Trophoblast cell (in vitro differentiated cells and primary cell): Measurements from ENCODE around the gene NXN.

ENCODE experiments used
- DNase-seq, 2 donors: peaks; one replicate each; pipeline ENCODE4 v3.0.0-alpha.2; 2016
- H2AFZ ChIP-seq: 2 replicates; pipeline ENCODE4 v1.6.1; 2013; ENCODE audit warnings: low read length, moderate library complexity, mild to moderate bottlenecking; ENCODE audit not compliant: insufficient read depth, poor library complexity
- H2AK5ac ChIP-seq: 2 replicates; pipeline ENCODE4 v1.6.1; 2013; ENCODE audit warnings: mild to moderate bottlenecking, low read length
- H2BK120ac ChIP-seq: 2 replicates; pipeline ENCODE4 v1.6.1; 2013; ENCODE audit warnings: low read length, mild to moderate bottlenecking, moderate library complexity; ENCODE audit not compliant: insufficient read depth, poor library complexity
- H2BK12ac ChIP-seq: 2 replicates; pipeline ENCODE4 v1.6.1; 2013; ENCODE audit warnings: mild to moderate bottlenecking, low read length, moderate library complexity
- H2BK5ac ChIP-seq: 2 replicates; pipeline ENCODE4 v1.6.1; 2013; ENCODE audit warnings: low read length, low read depth, moderate library complexity, mild to moderate bottlenecking; ENCODE audit not compliant: poor library complexity
- H3K14ac ChIP-seq: 2 replicates; pipeline ENCODE4 v1.6.1; 2013; ENCODE audit warnings: mild to moderate bottlenecking, low read length
- H3K18ac ChIP-seq: 2 replicates; pipeline ENCODE4 v1.6.1; 2013; ENCODE audit warnings: mild to moderate bottlenecking, low read length
- H3K23ac ChIP-seq: 2 replicates; pipeline ENCODE4 v1.6.1; 2013; ENCODE audit warnings: low read length
- H3K27ac ChIP-seq: 2 replicates; pipeline ENCODE4 v1.5.1; 2013; ENCODE audit warnings: low read depth, mild to moderate bottlenecking, inconsistent platforms, low read length, moderate library complexity
- H3K27me3 ChIP-seq: 2 replicates; pipeline ENCODE4 v1.6.1; 2013; ENCODE audit warnings: inconsistent platforms, mild to moderate bottlenecking, low read length, moderate library complexity; ENCODE audit not compliant: insufficient read depth
- H3K36me3 ChIP-seq, 2 experiments: 1 replicate in 1 of 2; 2 replicates in 1 of 2; pipeline ENCODE4 v1.6.1; 2013; ENCODE audit warnings: low read length in 2 of 2, mild to moderate bottlenecking in 2 of 2, moderate library complexity in 1 of 2; ENCODE audit not compliant: insufficient read depth in 2 of 2, control insufficient read depth in 1 of 2
- H3K4ac ChIP-seq: 2 replicates; pipeline ENCODE4 v1.6.1; 2013; ENCODE audit warnings: low read depth, mild to moderate bottlenecking, low read length, moderate library complexity
- H3K4me1 ChIP-seq, 2 experiments: 1 replicate in 1 of 2; 2 replicates in 1 of 2; pipeline ENCODE4 v1.6.1; 2013; ENCODE audit warnings: low read length in 2 of 2, mild to moderate bottlenecking in 2 of 2, moderate library complexity in 1 of 2; ENCODE audit not compliant: insufficient read depth in 2 of 2, control insufficient read depth in 1 of 2
- H3K4me2 ChIP-seq: 2 replicates; pipeline ENCODE4 v1.6.1; 2013; ENCODE audit warnings: inconsistent platforms, mild to moderate bottlenecking, low read length, moderate library complexity
- H3K4me3 ChIP-seq: 2 replicates; pipeline ENCODE4 v1.5.1; 2013; ENCODE audit warnings: mild to moderate bottlenecking, low read depth, low read length, inconsistent platforms
- H3K79me1 ChIP-seq: one replicate; pipeline ENCODE4 v1.6.1; 2013; ENCODE audit warnings: low read length
- H3K79me2 ChIP-seq: 2 replicates; pipeline ENCODE4 v1.6.1; 2013; ENCODE audit warnings: low read length, mild to moderate bottlenecking; ENCODE audit not compliant: control insufficient read depth, insufficient read depth, poor library complexity
- H3K9ac ChIP-seq: 2 replicates; pipeline ENCODE4 v1.6.1; 2013; ENCODE audit warnings: mild to moderate bottlenecking, low read length
- H3K9me3 ChIP-seq: 2 replicates; pipeline ENCODE4 v1.6.1; 2013; ENCODE audit warnings: low read depth, mild to moderate bottlenecking, control low read depth, inconsistent platforms, low read length; ENCODE audit not compliant: insufficient read depth
- H4K12ac ChIP-seq: 2 replicates; pipeline ENCODE4 v1.6.1; 2013; ENCODE audit warnings: low read depth, mild to moderate bottlenecking, low read length, moderate library complexity
- H4K8ac ChIP-seq: 2 replicates; pipeline ENCODE4 v1.6.1; 2013; ENCODE audit warnings: low read depth, mild to moderate bottlenecking, low read length, moderate library complexity
- H4K91ac ChIP-seq: one replicate; pipeline ENCODE4 v1.6.1; 2013; ENCODE audit warnings: low read depth, mild to moderate bottlenecking, low read length, moderate library complexity
- WGBS: extraction: QIAGEN DNeasy Blood & Tissue Kit; methylation state at CpG from one replicate; pipeline ENCODE4 v1.1.7; 2013; ENCODE audit warnings: missing lambda C conversion rate; ENCODE audit not compliant: insufficient read length, insufficient coverage; ENCODE audit errors: extremely low coverage; 5-methylcytosine and 5-hydroxymethylcytosine counted together

NXN gene

DNA sequence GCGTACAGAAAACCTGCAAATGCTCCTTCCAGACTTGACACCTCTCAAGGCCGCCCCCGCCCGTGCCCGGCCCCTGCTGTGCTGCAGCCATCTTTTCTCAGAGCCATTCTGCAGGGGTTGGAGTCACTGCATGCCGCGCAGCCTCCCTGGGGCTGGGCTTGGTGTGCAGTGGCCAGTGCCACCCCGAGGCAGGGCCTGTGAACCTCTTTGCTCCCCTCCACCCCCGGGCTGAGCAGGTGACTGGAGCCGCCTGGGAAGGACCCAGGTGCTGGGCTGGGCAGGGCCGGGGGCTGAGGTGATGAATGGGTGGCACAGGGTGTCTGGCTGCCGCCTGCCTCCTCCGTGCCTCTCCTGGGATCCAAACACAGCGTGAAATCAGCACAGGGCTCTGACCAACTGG lies 177.1 kb downstream of the NXN start:
- H4K12ac ChIP-seq = no peak overlapping the region
- H2AFZ ChIP-seq = no peak overlapping the region
- peaks cover 37 to 38% of the 10 kb centered on the region in 2 experiments for H3K36me3 ChIP-seq
- no peak overlapping the region for H4K91ac ChIP-seq
- no peak overlapping the region for H3K4me2 ChIP-seq
- H2AK5ac ChIP-seq = no peak overlapping the region
- H3K9me3 ChIP-seq = peaks cover 2% of the 10 kb centered on the region
- H3K27me3 ChIP-seq = no peaks in the 10 kb centered on the region
- H2BK120ac ChIP-seq = no peak overlapping the region
- no peak overlapping the region for H3K4me3 ChIP-seq
- no peak for DNase-seq
- no peak overlapping the region for H3K23ac ChIP-seq
- H4K8ac ChIP-seq = no peak overlapping the region
- H2BK12ac ChIP-seq = no peak overlapping the region
- no peak overlapping the region for H3K4ac ChIP-seq
- no peak overlapping the region for H2BK5ac ChIP-seq
- H3K14ac ChIP-seq = no peak overlapping the region
- H3K18ac ChIP-seq = no peak overlapping the region
- no peaks in the 10 kb centered on the region for H3K79me2 ChIP-seq
- H3K79me1 ChIP-seq = no peaks in the 10 kb centered on the region
- no CpG with 5 or more reads among the region's 14 CpGs for WGBS
- no peak overlapping the region for H3K9ac ChIP-seq
- no peak overlapping the region for H3K27ac ChIP-seq
- peaks cover 6 to 8% of the 10 kb centered on the region in 2 experiments for H3K4me1 ChIP-seq

DNA sequence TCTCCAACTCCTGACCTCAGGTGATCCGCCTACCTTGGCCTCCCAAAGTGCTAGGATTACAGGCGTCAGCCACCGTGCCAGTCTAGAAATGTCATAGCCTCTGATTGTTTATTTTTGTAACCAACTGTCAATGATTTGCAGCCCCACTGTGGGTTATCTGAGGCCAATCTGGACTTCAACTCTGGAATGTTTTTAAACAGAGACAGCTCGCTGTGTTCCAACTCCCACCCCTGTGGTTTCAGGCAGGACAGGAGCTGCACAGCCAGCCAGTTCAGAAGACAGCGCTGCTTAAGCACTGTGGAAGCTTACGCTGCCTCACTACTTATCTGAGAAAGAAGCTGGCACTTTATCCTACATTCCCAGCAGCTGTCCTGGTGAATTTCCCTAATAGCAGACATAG lies 177.9 kb downstream of the NXN start:
- Histone ChIP-seq H4K12ac (no peak overlapping the region), H4K8ac (no peak overlapping the region), H3K36me3 (peaks cover 44% of the 10 kb centered on the region in 2 experiments), H3K79me2 (no peaks in the 10 kb centered on the region), H3K9me3 (peaks cover 2% of the 10 kb centered on the region), H3K4me2 (no peak overlapping the region), H2AFZ (no peak overlapping the region), H2AK5ac (no peak overlapping the region), H2BK120ac (no peak overlapping the region), H3K27ac (no peak overlapping the region), H3K79me1 (no peaks in the 10 kb centered on the region), H3K4me3 (no peak overlapping the region), H3K4me1 (peaks cover 6 to 8% of the 10 kb centered on the region in 2 experiments), H3K14ac (no peak overlapping the region), H3K27me3 (no peaks in the 10 kb centered on the region), H3K18ac (no peak overlapping the region), H3K9ac (no peak overlapping the region), H3K4ac (no peak overlapping the region), H4K91ac (no peak overlapping the region), H3K23ac (no peak overlapping the region), H2BK12ac (no peak overlapping the region), H2BK5ac (no peak overlapping the region)
- WGBS = no CpG with 5 or more reads among the region's 6 CpGs
- no peak for DNase-seq

DNA sequence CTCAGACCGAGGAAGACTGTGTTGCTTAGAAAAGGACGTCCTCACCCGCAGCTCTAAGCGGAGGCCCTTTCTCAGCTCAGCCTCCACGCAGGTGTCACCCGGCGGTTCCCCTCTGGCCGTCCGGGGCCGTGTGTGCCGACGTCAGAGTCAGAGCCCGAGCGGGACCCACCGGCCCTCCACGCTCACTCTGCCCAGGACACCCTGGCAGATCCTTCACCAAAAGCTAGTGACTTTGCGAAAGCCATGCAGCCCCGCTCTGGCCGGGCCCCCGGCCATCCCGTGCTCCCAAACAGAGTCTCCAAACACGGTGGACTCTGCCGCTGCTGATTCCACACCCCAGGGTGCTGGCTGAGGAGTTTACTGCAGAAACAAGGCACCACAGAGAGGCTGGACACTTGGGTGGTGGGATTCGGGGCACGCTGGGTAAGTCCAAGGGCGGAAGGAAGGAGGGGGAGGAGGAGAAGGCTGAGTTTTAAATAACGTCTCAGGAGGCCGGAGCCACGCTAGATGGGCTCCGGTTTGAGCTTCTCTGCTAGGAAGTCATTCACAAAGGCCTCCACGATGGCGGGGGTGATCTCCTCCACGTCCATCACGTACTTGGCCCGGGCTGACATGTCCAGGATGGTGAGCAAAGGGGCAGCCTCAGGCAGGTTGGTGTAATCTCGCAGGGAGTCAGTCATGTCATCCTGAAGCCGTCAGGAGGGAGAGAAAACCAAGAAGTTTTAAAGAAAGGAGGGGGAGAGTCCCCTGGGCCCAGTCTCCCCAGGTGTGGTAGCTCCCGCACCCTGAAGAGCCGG lies 178.9 kb downstream of the NXN start:
- H3K79me2 ChIP-seq = no peaks in the 10 kb centered on the region
- no peak overlapping the region for H2BK120ac ChIP-seq
- no peak overlapping the region for H3K4me3 ChIP-seq
- H3K14ac ChIP-seq = no peak overlapping the region
- H3K4me2 ChIP-seq = no peak overlapping the region
- H3K27me3 ChIP-seq = no peaks in the 10 kb centered on the region
- H3K27ac ChIP-seq = no peak overlapping the region
- no peak overlapping the region for H4K8ac ChIP-seq
- peaks cover 51 to 52% of the 10 kb centered on the region in 2 experiments for H3K36me3 ChIP-seq
- H3K23ac ChIP-seq = no peak overlapping the region
- H3K79me1 ChIP-seq = no peaks in the 10 kb centered on the region
- no peak overlapping the region for H2AFZ ChIP-seq
- H3K4ac ChIP-seq = no peak overlapping the region
- no peak overlapping the region for H2BK12ac ChIP-seq
- peaks cover 2% of the 10 kb centered on the region for H3K9me3 ChIP-seq
- no peak overlapping the region for H3K18ac ChIP-seq
- no peak overlapping the region for H4K12ac ChIP-seq
- no peak overlapping the region for H4K91ac ChIP-seq
- no peak overlapping the region for H2AK5ac ChIP-seq
- no peak for DNase-seq
- H2BK5ac ChIP-seq = no peak overlapping the region
- H3K4me1 ChIP-seq = peaks cover 6 to 8% of the 10 kb centered on the region in 2 experiments
- no peak overlapping the region for H3K9ac ChIP-seq
- no CpG with 5 or more reads among the region's 39 CpGs for WGBS

DNA sequence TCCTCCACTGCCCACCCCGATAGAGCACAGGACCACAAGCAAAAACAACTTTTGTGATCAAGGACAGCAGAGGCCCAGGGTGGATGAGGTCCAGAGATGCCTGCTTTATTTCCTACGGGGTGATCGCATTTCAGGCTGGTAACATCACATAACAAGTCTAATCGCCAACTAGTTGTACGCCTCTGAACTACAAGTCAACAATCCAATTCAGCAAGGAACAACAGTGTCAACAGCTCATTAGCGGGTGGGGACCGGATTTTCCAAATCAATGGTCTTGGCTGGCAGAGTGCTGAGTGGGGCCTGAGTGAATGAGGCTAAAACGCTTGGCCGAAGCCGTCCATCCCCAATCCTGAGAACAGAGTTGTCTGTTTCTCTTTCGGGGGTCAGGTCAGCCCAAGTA lies 180.3 kb downstream of the NXN start:
- H3K27me3 ChIP-seq = no peaks in the 10 kb centered on the region
- H4K12ac ChIP-seq = no peak overlapping the region
- no peak overlapping the region for H3K18ac ChIP-seq
- no peak for DNase-seq
- H3K4me2 ChIP-seq = no peak overlapping the region
- no peaks in the 10 kb centered on the region for H3K79me1 ChIP-seq
- no peak overlapping the region for H2BK5ac ChIP-seq
- no peak overlapping the region for H3K4ac ChIP-seq
- no peak overlapping the region for H3K14ac ChIP-seq
- H3K23ac ChIP-seq = no peak overlapping the region
- H2BK12ac ChIP-seq = no peak overlapping the region
- no peak overlapping the region for H2AFZ ChIP-seq
- no peak overlapping the region for H4K91ac ChIP-seq
- H3K9ac ChIP-seq = no peak overlapping the region
- peaks cover 4 to 6% of the 10 kb centered on the region in 2 experiments for H3K4me1 ChIP-seq
- H2BK120ac ChIP-seq = no peak overlapping the region
- WGBS = no CpG with 5 or more reads among the region's 11 CpGs
- H3K36me3 ChIP-seq = peaks cover 47 to 50% of the 10 kb centered on the region in 2 experiments
- H4K8ac ChIP-seq = no peak overlapping the region
- H2AK5ac ChIP-seq = no peak overlapping the region
- no peak overlapping the region for H3K27ac ChIP-seq
- peaks cover 2% of the 10 kb centered on the region for H3K9me3 ChIP-seq
- no peaks in the 10 kb centered on the region for H3K79me2 ChIP-seq
- no peak overlapping the region for H3K4me3 ChIP-seq
